Measurements from ENCODE around the gene MARK4. TPM values are rescaled to one million over a fixed set of nuclear protein-coding genes. Genes with fewer than 3 reads are reported as not detected.
A peak's percentile ranks its signal among the peaks of the same experiment; 100 is the strongest.

The MARK4 gene
- total RNA-seq, 1 donor: 18.1 TPM

GRCh38 chr19:45276284-45276687 lies 25.2 kb downstream of the MARK4 start:
- no peak overlapping the region for H3K4me2 ChIP-seq (ENCODE audit: insufficient read depth, low read length)
- H3K4me1 ChIP-seq (ENCODE audit: insufficient read depth, low read length): no peaks in the 10 kb centered on the region
- no peak overlapping the region for H3K4me3 ChIP-seq (ENCODE audit: insufficient read depth, low read length)
- H2AFZ ChIP-seq (ENCODE audit: low read length): no peak overlapping the region
- H3K27me3 ChIP-seq (ENCODE audit: insufficient read depth, low read length): no peaks in the 10 kb centered on the region
- no peak overlapping the region for H3K27ac ChIP-seq (ENCODE audit: low read depth, low read length)
- TF ChIP-seq CTCF (IDR thresholded peaks at IDR 0.05; ENCODE audit: extremely low read depth, low read depth, low read length): no peak
- H3K36me3 ChIP-seq (ENCODE audit: insufficient read depth, low read length): peaks cover 43% of the 10 kb centered on the region
- H3K79me2 ChIP-seq (ENCODE audit: insufficient read depth, low read length): no peaks in the 10 kb centered on the region
- no peaks in the 10 kb centered on the region for H4K20me1 ChIP-seq (ENCODE audit: insufficient read depth, low read length)
- peak; percentile 50 for DNase-seq (ENCODE audit: insufficient read length, low spot score, missing footprints)
- no peaks in the 10 kb centered on the region for H3K9me3 ChIP-seq (ENCODE audit: low read depth, low read length)

DNA sequence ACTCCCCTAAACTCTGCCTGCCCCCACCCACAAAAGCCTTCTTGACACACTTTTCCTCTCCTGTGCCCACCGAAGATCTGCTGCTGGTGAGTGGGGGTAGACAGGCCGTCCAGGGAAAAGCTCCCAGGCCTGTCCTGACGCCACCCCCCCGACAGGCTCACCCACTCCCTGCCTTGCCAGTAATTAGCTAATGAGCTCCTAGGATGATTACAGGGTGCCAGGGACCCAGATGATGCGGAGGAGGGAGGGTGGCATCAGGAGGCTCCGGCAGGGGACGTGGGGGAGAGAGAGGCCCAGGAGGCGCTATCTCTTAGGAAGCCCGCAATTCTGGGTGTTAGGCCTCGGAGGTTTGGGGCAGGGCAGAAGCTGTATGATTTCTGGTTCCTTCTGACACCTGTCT lies 27.0 kb downstream of the MARK4 start:
- no peak overlapping the region for H2AFZ ChIP-seq (ENCODE audit: low read length)
- TF ChIP-seq CTCF (IDR thresholded peaks at IDR 0.05; ENCODE audit: extremely low read depth, low read depth, low read length): no peak
- no peak overlapping the region for H3K4me3 ChIP-seq (ENCODE audit: insufficient read depth, low read length)
- no peaks in the 10 kb centered on the region for H3K4me1 ChIP-seq (ENCODE audit: insufficient read depth, low read length)
- H3K27me3 ChIP-seq (ENCODE audit: insufficient read depth, low read length): no peaks in the 10 kb centered on the region
- no peak overlapping the region for H3K4me2 ChIP-seq (ENCODE audit: insufficient read depth, low read length)
- peaks cover 42% of the 10 kb centered on the region for H3K36me3 ChIP-seq (ENCODE audit: insufficient read depth, low read length)
- H3K79me2 ChIP-seq (ENCODE audit: insufficient read depth, low read length): no peaks in the 10 kb centered on the region
- peak; percentile 57 for DNase-seq (ENCODE audit: insufficient read length, low spot score, missing footprints)
- no peaks in the 10 kb centered on the region for H3K9me3 ChIP-seq (ENCODE audit: low read depth, low read length)
- no peaks in the 10 kb centered on the region for H4K20me1 ChIP-seq (ENCODE audit: insufficient read depth, low read length)
- H3K27ac ChIP-seq (ENCODE audit: low read depth, low read length): no peak overlapping the region

- no peak for TF ChIP-seq CTCF (IDR thresholded peaks at IDR 0.05; ENCODE audit: extremely low read depth, low read depth, low read length)
- H3K9me3 ChIP-seq (ENCODE audit: low read depth, low read length): no peaks in the 10 kb centered on the region
- H3K36me3 ChIP-seq (ENCODE audit: insufficient read depth, low read length): peaks cover 41% of the 10 kb centered on the region
- no peaks in the 10 kb centered on the region for H3K27me3 ChIP-seq (ENCODE audit: insufficient read depth, low read length)
- peaks cover 3% of the 10 kb centered on the region for H4K20me1 ChIP-seq (ENCODE audit: insufficient read depth, low read length)
- no peak overlapping the region for H2AFZ ChIP-seq (ENCODE audit: low read length)
- H3K27ac ChIP-seq (ENCODE audit: low read depth, low read length): no peak overlapping the region
- no peaks in the 10 kb centered on the region for H3K79me2 ChIP-seq (ENCODE audit: insufficient read depth, low read length)
- no peak overlapping the region for H3K4me2 ChIP-seq (ENCODE audit: insufficient read depth, low read length)
- peak; percentile 38 for DNase-seq (ENCODE audit: insufficient read length, low spot score, missing footprints)
- H3K4me3 ChIP-seq (ENCODE audit: insufficient read depth, low read length): no peak overlapping the region
- no peaks in the 10 kb centered on the region for H3K4me1 ChIP-seq (ENCODE audit: insufficient read depth, low read length)
These were observed 28.6 kb downstream of the MARK4 start for GRCh38 chr19:45279587-45280192.

DNA sequence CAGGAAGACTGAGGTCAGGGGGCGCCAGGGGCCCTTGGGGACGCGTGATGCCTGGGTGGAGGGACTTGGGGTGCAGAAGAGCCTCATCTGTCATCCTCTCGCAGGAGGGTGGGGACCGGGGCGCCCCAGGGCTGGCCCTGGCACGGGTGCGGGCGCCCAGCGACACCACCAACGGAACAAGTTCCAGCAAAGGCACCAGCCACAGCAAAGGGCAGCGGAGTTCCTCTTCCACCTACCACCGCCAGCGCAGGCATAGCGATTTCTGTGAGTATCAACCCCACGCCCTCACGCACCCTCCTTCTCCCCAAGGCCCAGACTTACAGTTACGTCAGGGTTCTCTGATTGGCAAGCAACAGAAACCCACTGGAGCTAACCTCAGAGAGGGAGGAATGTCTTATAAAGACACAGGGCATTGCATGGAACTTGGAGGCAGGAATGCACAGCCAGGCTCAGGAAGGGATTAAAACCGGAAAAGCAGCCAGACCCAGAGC lies 29.4 kb downstream of the MARK4 start:
- Histone ChIP-seq H3K27me3 (ENCODE audit: insufficient read depth, low read length) (no peaks in the 10 kb centered on the region), H3K36me3 (ENCODE audit: insufficient read depth, low read length) (peaks cover 43% of the 10 kb centered on the region), H2AFZ (ENCODE audit: low read length) (no peak overlapping the region), H3K79me2 (ENCODE audit: insufficient read depth, low read length) (no peaks in the 10 kb centered on the region), H4K20me1 (ENCODE audit: insufficient read depth, low read length) (peaks cover 3% of the 10 kb centered on the region), H3K27ac (ENCODE audit: low read depth, low read length) (no peak overlapping the region), H3K4me1 (ENCODE audit: insufficient read depth, low read length) (no peaks in the 10 kb centered on the region), H3K9me3 (ENCODE audit: low read depth, low read length) (no peaks in the 10 kb centered on the region), H3K4me3 (ENCODE audit: insufficient read depth, low read length) (no peak overlapping the region), H3K4me2 (ENCODE audit: insufficient read depth, low read length) (no peak overlapping the region)
- DNase-seq (ENCODE audit: insufficient read length, low spot score, missing footprints): peak; percentile 47
- TF ChIP-seq CTCF (IDR thresholded peaks at IDR 0.05; ENCODE audit: extremely low read depth, low read depth, low read length): no peak
